GM21447 (cell line): Measurements from ENCODE around the gene ALG9.

Experiments used
- ATAC-seq: cut with Tn5 transposase; IDR thresholded peaks from one replicate; pipeline ENCODE4 v1.9.1; 2021; ENCODE audit not compliant: unreplicated experiment

The ALG9 gene

DNA sequence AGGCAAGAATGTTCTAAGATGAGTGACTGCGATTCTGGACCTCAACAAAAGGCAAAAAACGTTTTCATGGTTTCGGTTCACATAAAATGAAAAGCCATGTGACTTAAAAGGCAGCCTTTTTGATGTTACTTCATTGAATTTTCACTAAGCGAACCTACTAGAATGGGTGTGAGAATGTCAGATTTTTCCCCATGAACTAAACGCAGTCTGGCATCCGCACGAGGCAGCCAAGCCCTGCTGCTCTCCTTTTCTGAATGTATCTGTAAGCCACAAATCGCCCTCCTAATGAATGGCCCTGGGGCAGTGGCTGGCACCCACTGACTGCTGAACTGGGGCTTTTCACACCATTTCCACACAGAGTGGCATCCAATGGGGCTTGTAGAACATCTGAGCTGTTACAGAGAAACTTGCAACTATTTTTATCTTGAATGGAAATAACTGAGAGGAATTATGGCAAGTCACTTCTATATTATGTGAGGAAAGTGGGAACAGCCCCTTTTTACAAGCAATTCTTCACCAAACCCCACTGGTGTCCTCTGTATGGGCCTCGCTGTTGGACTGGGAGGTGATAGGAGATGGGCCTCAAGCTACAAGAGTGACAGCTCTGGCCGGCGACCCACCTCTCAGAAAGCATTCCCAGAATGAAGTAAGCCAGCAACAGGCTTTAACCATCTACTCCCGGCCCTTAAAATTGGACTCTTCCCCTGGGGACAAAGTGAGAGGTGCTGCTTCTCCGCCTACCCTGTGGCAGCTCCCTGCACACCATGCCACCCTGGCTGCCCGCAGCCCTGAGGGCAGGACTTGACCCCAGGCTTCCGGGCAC, 134.5 kb downstream of the ALG9 start:
- no peak for ATAC-seq
